ENCODE results near the gene SLC44A3.

SLC44A3 gene

GRCh38 chr1:94912263-94913184, 92.4 kb downstream of the SLC44A3 start:
- Histone ChIP-seq H3K9me3 (ENCODE audit: control insufficient read depth, low read length) (no peaks in the 10 kb centered on the region), H3K4me1 (ENCODE audit: control insufficient read depth, insufficient read depth, low read length, poor library complexity, severe bottlenecking) (no peaks in the 10 kb centered on the region)

DNA sequence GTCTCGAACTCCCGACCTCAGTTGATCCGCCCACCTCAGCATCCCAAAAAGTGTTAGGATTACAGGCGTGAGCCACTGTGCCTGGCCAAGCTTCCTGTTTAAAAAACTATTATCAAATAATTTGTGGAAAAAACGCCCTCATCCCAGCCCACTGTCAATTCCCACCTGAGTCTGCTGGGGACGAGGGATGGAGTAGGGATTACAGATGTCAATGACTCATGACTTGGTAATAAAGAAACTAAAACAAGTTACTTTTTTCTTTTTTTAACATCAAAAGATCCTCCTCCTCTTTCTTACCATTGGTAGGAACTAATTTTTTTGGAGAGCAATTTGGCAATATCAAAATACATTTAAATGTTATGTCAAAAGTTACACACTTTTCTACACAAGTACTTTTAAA, 97.1 kb downstream of the SLC44A3 start:
- DNase-seq = no peak
- H3K36me3 ChIP-seq (ENCODE audit: control insufficient read depth, insufficient read depth, low read length) = no peaks in the 10 kb centered on the region

More at GRCh38 chr1:94912263-94913184, 92.4 kb downstream of the SLC44A3 start:
- H3K36me3 ChIP-seq (ENCODE audit: control insufficient read depth, insufficient read depth, low read length) = no peaks in the 10 kb centered on the region
- peaks cover 4% of the 10 kb centered on the region for H3K27me3 ChIP-seq (replicated peaks; ENCODE audit: control insufficient read depth, insufficient read depth, low read length, poor library complexity, severe bottlenecking)
- H3K4me3 ChIP-seq (ENCODE audit: insufficient read depth, low read depth, low read length, poor library complexity, severe bottlenecking) = no peak overlapping the region
- DNase-seq = no peak
- H3K27ac ChIP-seq (ENCODE audit: insufficient read depth, low read length, poor library complexity, severe bottlenecking) = no peak overlapping the region

DNA sequence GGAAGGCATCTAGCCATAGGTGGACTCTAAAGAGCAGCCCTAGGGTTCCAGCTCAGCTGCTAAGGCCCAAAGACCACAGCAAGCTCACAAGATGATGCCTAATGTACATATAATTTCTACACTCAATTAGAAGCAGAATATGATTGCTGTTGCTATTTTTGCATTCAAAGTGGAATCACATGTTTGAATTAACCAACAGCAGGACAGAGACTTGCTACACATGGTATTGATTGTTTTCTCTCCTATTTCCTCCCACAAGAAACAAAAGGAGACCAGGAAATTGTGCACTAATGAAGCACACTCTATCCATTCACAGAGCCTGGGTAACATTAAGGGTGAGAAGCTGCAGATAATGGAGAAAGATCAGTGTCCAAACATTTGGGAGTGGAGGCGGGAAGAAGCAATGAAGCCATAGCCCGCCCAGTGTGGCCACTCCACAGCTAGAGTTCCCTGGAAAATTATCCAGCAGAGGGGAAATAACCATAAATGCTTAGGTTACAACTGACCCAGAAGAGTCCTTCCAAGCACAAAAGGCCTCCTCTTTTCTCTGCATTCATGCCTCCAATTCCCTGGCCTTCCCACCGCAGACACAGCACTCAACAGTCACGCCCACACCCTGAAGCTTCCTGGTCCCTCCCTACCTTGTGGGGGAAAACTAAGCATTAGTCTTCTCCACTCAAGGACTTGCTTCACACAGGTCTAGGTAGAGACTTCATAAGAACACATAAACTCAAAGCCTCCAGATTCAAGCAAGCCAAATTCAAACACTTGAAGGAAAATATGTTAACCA, 99.3 kb downstream of the SLC44A3 start:
- Histone ChIP-seq H3K27ac (ENCODE audit: insufficient read depth, low read length, poor library complexity, severe bottlenecking) (no peak overlapping the region), H3K4me1 (ENCODE audit: control insufficient read depth, insufficient read depth, low read length, poor library complexity, severe bottlenecking) (no peaks in the 10 kb centered on the region), H3K27me3 (replicated peaks; ENCODE audit: control insufficient read depth, insufficient read depth, low read length, poor library complexity, severe bottlenecking) (peaks cover 4% of the 10 kb centered on the region), H3K36me3 (ENCODE audit: control insufficient read depth, insufficient read depth, low read length) (no peaks in the 10 kb centered on the region), H3K9me3 (ENCODE audit: control insufficient read depth, low read length) (no peaks in the 10 kb centered on the region), H3K4me3 (ENCODE audit: insufficient read depth, low read depth, low read length, poor library complexity, severe bottlenecking) (no peak overlapping the region)
- no peak for DNase-seq

More for the DNA sequence above, 97.1 kb downstream of the SLC44A3 start:
- Histone ChIP-seq H3K27me3 (replicated peaks; ENCODE audit: control insufficient read depth, insufficient read depth, low read length, poor library complexity, severe bottlenecking) (peaks cover 4% of the 10 kb centered on the region), H3K9me3 (ENCODE audit: control insufficient read depth, low read length) (no peaks in the 10 kb centered on the region), H3K4me3 (ENCODE audit: insufficient read depth, low read depth, low read length, poor library complexity, severe bottlenecking) (no peak overlapping the region), H3K27ac (ENCODE audit: insufficient read depth, low read length, poor library complexity, severe bottlenecking) (no peak overlapping the region), H3K4me1 (ENCODE audit: control insufficient read depth, insufficient read depth, low read length, poor library complexity, severe bottlenecking) (no peaks in the 10 kb centered on the region)

GRCh38 chr1:94920061-94920460, 99.9 kb downstream of the SLC44A3 start:
- H3K36me3 ChIP-seq (ENCODE audit: control insufficient read depth, insufficient read depth, low read length) = no peaks in the 10 kb centered on the region
- no peak overlapping the region for H3K4me3 ChIP-seq (ENCODE audit: insufficient read depth, low read depth, low read length, poor library complexity, severe bottlenecking)
- DNase-seq = no peak
- no peaks in the 10 kb centered on the region for H3K4me1 ChIP-seq (ENCODE audit: control insufficient read depth, insufficient read depth, low read length, poor library complexity, severe bottlenecking)
- no peaks in the 10 kb centered on the region for H3K9me3 ChIP-seq (ENCODE audit: control insufficient read depth, low read length)
- peaks cover 7% of the 10 kb centered on the region for H3K27me3 ChIP-seq (replicated peaks; ENCODE audit: control insufficient read depth, insufficient read depth, low read length, poor library complexity, severe bottlenecking)
- H3K27ac ChIP-seq (ENCODE audit: insufficient read depth, low read length, poor library complexity, severe bottlenecking) = no peak overlapping the region

GRCh38 chr1:94921977-94922376, 101.8 kb downstream of the SLC44A3 start:
- H3K27me3 ChIP-seq (replicated peaks; ENCODE audit: control insufficient read depth, insufficient read depth, low read length, poor library complexity, severe bottlenecking) = peaks cover 6% of the 10 kb centered on the region
- H3K4me1 ChIP-seq (ENCODE audit: control insufficient read depth, insufficient read depth, low read length, poor library complexity, severe bottlenecking) = peaks cover 12% of the 10 kb centered on the region
- DNase-seq = no peak
- H3K27ac ChIP-seq (ENCODE audit: insufficient read depth, low read length, poor library complexity, severe bottlenecking) = no peak overlapping the region
- no peaks in the 10 kb centered on the region for H3K36me3 ChIP-seq (ENCODE audit: control insufficient read depth, insufficient read depth, low read length)
- H3K4me3 ChIP-seq (ENCODE audit: insufficient read depth, low read depth, low read length, poor library complexity, severe bottlenecking) = no peak overlapping the region
- no peaks in the 10 kb centered on the region for H3K9me3 ChIP-seq (ENCODE audit: control insufficient read depth, low read length)

GRCh38 chr1:94922761-94923331, 102.7 kb downstream of the SLC44A3 start:
- H3K27ac ChIP-seq (ENCODE audit: insufficient read depth, low read length, poor library complexity, severe bottlenecking) = no peak overlapping the region
- no peak for DNase-seq
- no peaks in the 10 kb centered on the region for H3K36me3 ChIP-seq (ENCODE audit: control insufficient read depth, insufficient read depth, low read length)
- no peaks in the 10 kb centered on the region for H3K9me3 ChIP-seq (ENCODE audit: control insufficient read depth, low read length)
- H3K4me3 ChIP-seq (ENCODE audit: insufficient read depth, low read depth, low read length, poor library complexity, severe bottlenecking) = no peak overlapping the region
- peaks cover 11% of the 10 kb centered on the region for H3K27me3 ChIP-seq (replicated peaks; ENCODE audit: control insufficient read depth, insufficient read depth, low read length, poor library complexity, severe bottlenecking)
- peaks cover 12% of the 10 kb centered on the region for H3K4me1 ChIP-seq (ENCODE audit: control insufficient read depth, insufficient read depth, low read length, poor library complexity, severe bottlenecking)

DNA sequence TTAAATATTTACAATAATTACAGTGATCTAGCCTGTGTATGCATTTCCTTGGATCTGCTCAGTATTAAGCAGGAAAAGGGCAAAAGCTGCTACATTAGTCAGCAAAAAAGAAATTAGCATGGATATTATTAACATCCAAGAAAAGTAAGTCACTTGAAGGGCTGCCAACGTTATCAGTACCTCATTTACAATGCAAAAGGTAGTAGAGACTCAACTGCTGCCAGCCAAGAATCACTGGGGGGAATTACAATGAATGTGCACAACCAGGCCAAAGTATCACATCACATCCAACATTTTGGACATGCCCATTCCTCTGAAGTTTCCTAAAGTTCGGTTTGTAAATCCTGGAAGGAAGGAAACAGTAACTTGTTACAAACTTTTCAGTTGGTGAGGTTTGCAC, 104.8 kb downstream of the SLC44A3 start:
- no peaks in the 10 kb centered on the region for H3K9me3 ChIP-seq (ENCODE audit: control insufficient read depth, low read length)
- H3K4me3 ChIP-seq (ENCODE audit: insufficient read depth, low read depth, low read length, poor library complexity, severe bottlenecking) = no peak overlapping the region
- H3K4me1 ChIP-seq (ENCODE audit: control insufficient read depth, insufficient read depth, low read length, poor library complexity, severe bottlenecking) = peaks cover 12% of the 10 kb centered on the region
- H3K27me3 ChIP-seq (replicated peaks; ENCODE audit: control insufficient read depth, insufficient read depth, low read length, poor library complexity, severe bottlenecking) = peaks cover 12% of the 10 kb centered on the region
- H3K27ac ChIP-seq (ENCODE audit: insufficient read depth, low read length, poor library complexity, severe bottlenecking) = no peak overlapping the region
- no peaks in the 10 kb centered on the region for H3K36me3 ChIP-seq (ENCODE audit: control insufficient read depth, insufficient read depth, low read length)
- DNase-seq = no peak

GRCh38 chr1:94925561-94926125, 105.5 kb downstream of the SLC44A3 start:
- DNase-seq = no peak
- peaks cover 12% of the 10 kb centered on the region for H3K4me1 ChIP-seq (ENCODE audit: control insufficient read depth, insufficient read depth, low read length, poor library complexity, severe bottlenecking)
- H3K36me3 ChIP-seq (ENCODE audit: control insufficient read depth, insufficient read depth, low read length) = no peaks in the 10 kb centered on the region
- peaks cover 12% of the 10 kb centered on the region for H3K27me3 ChIP-seq (replicated peaks; ENCODE audit: control insufficient read depth, insufficient read depth, low read length, poor library complexity, severe bottlenecking)
- H3K27ac ChIP-seq (ENCODE audit: insufficient read depth, low read length, poor library complexity, severe bottlenecking) = no peak overlapping the region
- no peaks in the 10 kb centered on the region for H3K9me3 ChIP-seq (ENCODE audit: control insufficient read depth, low read length)
- peak overlapping the region; percentile 62 for H3K4me3 ChIP-seq (ENCODE audit: insufficient read depth, low read depth, low read length, poor library complexity, severe bottlenecking)

GRCh38 chr1:94926126-94926914, 106.2 kb downstream of the SLC44A3 start:
- Histone ChIP-seq H3K36me3 (ENCODE audit: control insufficient read depth, insufficient read depth, low read length) (no peaks in the 10 kb centered on the region), H3K4me1 (ENCODE audit: control insufficient read depth, insufficient read depth, low read length, poor library complexity, severe bottlenecking) (peaks cover 12% of the 10 kb centered on the region), H3K27me3 (replicated peaks; ENCODE audit: control insufficient read depth, insufficient read depth, low read length, poor library complexity, severe bottlenecking) (peaks cover 12% of the 10 kb centered on the region), H3K4me3 (ENCODE audit: insufficient read depth, low read depth, low read length, poor library complexity, severe bottlenecking) (peak overlapping the region; percentile 62), H3K27ac (ENCODE audit: insufficient read depth, low read length, poor library complexity, severe bottlenecking) (no peak overlapping the region), H3K9me3 (ENCODE audit: control insufficient read depth, low read length) (no peaks in the 10 kb centered on the region)
- no peak for DNase-seq
